Esophagus muscularis mucosa (tissue), 4 donors: Measurements from ENCODE around the gene COMMD1.

Experiments used
- CTCF ChIP-seq, 3 experiments: fragments of 200-600 bp in 2 of 3; fragments of 450-650 bp in 1 of 3; sonication (generic) in 2 of 3; IDR thresholded peaks; one replicate each; pipeline ENCODE4 v1.5.1; 2017 to 2019; ENCODE audit warnings: antibody characterized with exemption in 3 of 3, mild to moderate bottlenecking in 2 of 3, moderate library complexity in 1 of 3
- EP300 ChIP-seq: sonication (generic); formaldehyde crosslinking; IDR thresholded peaks from one replicate; pipeline ENCODE4 v1.6.1; 2017; ENCODE audit warnings: antibody characterized with exemption
- POLR2A ChIP-seq: fragments of 450-650 bp; IDR thresholded peaks from one replicate; pipeline ENCODE4 v1.6.1; 2017; ENCODE audit warnings: antibody characterized with exemption, moderate library complexity, mild to moderate bottlenecking, low read depth

GRCh38 chr2:61952288-61952687 lies 46.8 kb downstream of the COMMD1 start:
- TF ChIP-seq CTCF (IDR thresholded peaks at IDR 0.05) (no peak), POLR2A (no peak), EP300 (no peak)
